HG02870 (cell line): ENCODE results near the gene CDK15.

Experiments used
- ATAC-seq: cut with Tn5 transposase; IDR thresholded peaks from one replicate; pipeline ENCODE4 v1.9.1; 2021; ENCODE audit warnings: mild to moderate bottlenecking, moderate library complexity; ENCODE audit not compliant: unreplicated experiment

Gene CDK15

GRCh38 chr2:201862843-201863242 is 56.5 kb downstream of the CDK15 start:
- ATAC-seq = no peak

GRCh38 chr2:201866643-201867473 is 60.5 kb downstream of the CDK15 start:
- ATAC-seq = no peak

- no peak for ATAC-seq
Measured at GRCh38 chr2:201871471-201871870, 65.1 kb downstream of the CDK15 start.

- no peak for ATAC-seq
Measured at GRCh38 chr2:201872591-201872990, 66.3 kb downstream of the CDK15 start.

- no peak for ATAC-seq
Measured at GRCh38 chr2:201879996-201880395, 73.7 kb downstream of the CDK15 start.

GRCh38 chr2:201880579-201880978 is 74.2 kb downstream of the CDK15 start:
- ATAC-seq = no peak

GRCh38 chr2:201880993-201881611 is 74.8 kb downstream of the CDK15 start:
- ATAC-seq = no peak

- no peak for ATAC-seq
Measured at GRCh38 chr2:201881741-201882140, 75.4 kb downstream of the CDK15 start.

- no peak for ATAC-seq
Measured at GRCh38 chr2:201882353-201883090, 76.2 kb downstream of the CDK15 start.

- ATAC-seq = no peak
Measured at GRCh38 chr2:201883606-201884369, 77.5 kb downstream of the CDK15 start.

- ATAC-seq = no peak
Measured at GRCh38 chr2:201886504-201886903, 80.2 kb downstream of the CDK15 start.

- ATAC-seq = no peak
Measured at GRCh38 chr2:201887773-201888425, 81.6 kb downstream of the CDK15 start.

- no peak for ATAC-seq
Measured at GRCh38 chr2:201888426-201888800, 82.1 kb downstream of the CDK15 start.

GRCh38 chr2:201890453-201890852 is 84.1 kb downstream of the CDK15 start:
- no peak for ATAC-seq

- ATAC-seq = no peak
Measured at GRCh38 chr2:201891676-201892075, 85.3 kb downstream of the CDK15 start.

- ATAC-seq = no peak
Measured at GRCh38 chr2:201892516-201892915, 86.2 kb downstream of the CDK15 start.

GRCh38 chr2:201900362-201900761 is 94.0 kb downstream of the CDK15 start:
- ATAC-seq = no peak

GRCh38 chr2:201901786-201902185 is 95.4 kb downstream of the CDK15 start:
- no peak for ATAC-seq

- peak; percentile 89 for ATAC-seq
Measured at GRCh38 chr2:201904538-201905420, 98.4 kb downstream of the CDK15 start.
